ENCODE data around the gene GPR179.
A peak's percentile ranks its signal among the peaks of the same experiment; 100 is the strongest.
"Not testable (repeated sequence)": the region's sequence is repeated elsewhere in the genome, so short reads cannot be mapped to it uniquely, and the experiment has no call there.

Gene GPR179

DNA sequence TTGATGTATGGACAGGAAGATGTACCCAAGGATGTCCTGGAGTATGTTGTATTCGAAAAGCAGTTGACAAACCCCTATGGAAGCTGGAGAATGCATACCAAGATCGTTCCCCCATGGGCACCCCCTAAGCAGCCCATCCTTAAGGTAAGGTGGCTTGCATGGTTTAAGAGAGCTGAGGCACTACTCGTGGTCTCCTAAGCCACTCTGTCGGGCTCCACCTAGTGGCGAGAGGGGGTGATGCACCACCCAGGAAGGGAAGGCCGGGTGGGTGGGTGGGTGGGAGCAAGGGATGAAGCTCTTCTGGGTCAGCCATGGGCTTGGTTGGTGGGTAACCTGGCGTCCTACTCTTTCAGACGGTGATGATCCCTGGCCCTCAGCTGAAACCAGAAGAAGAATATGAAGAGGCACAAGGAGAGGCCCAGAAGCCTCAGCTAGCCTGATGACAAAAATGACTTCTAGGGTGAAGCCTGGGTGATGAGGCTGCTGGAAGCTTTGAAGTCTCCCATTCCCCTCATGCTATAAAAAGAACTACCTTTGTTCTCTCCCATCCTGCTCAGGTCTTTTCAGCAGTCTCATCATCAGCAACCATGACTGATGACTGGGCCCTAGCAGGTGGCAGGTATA is 21.5 kb downstream of the GPR179 start:
- DNase-seq (ENCODE audit: low read depth), result peak; percentile 47

DNA sequence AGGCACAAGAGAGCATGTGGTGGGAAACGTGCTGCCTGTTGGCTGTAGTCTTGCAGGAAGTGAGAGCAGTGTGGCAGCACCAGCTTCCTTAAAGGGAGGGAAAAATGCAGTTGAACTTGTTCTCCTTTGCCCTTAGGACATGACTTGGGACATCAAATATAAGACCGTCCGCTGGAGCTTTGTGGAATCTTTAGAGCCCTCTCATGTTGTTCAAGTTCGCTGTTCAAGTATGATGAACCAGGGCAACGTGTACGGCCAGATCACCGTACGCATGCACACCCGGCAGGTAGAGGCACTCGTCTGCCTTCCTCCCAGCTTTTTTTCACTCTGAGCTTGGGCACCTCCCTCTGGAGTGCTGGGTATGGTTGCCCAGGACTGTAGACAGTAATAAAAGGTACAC is 23.3 kb downstream of the GPR179 start:
- DNase-seq (ENCODE audit: low read depth), result no peak

DNA sequence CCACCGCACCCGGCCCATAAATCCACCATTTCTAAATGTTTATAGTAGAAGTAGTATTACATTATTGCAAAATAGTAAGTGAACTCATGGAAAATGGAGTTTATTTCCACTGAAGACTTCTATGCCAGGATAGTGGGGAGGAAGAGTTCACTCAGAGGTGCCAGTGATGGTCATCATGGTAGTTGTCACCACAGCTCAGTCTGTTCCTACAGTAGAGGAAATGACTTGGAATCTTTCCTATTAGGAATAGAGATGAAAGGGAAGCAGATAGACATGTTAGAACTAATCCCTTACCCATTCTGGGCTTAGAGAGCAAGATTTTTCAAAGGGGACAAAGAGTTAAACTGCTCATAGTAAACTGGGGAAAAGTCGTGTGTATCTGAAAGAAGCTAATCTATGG is 26.7 kb downstream of the GPR179 start:
- no peak for DNase-seq (ENCODE audit: low read depth)

GRCh38 chr17:38315497-38315896 is 28.3 kb downstream of the GPR179 start:
- DNase-seq (ENCODE audit: low read depth), result no peak

- DNase-seq (ENCODE audit: low read depth), result peak; percentile 94
These were observed 46.8 kb downstream of the GPR179 start, which contains the start of gene MRPL45 for GRCh38 chr17:38296834-38297517. MRPL45 (plus strand) TSS chr17:38297168; CDS start chr17:38297184, 16 bp downstream.

- DNase-seq (ENCODE audit: low read depth), result not testable (repeated sequence)
These were observed 48.0 kb downstream of the GPR179 start for GRCh38 chr17:38295602-38296365.

GRCh38 chr17:38289760-38290159 is 54.0 kb downstream of the GPR179 start:
- not testable (repeated sequence) for DNase-seq (ENCODE audit: low read depth)

DNA sequence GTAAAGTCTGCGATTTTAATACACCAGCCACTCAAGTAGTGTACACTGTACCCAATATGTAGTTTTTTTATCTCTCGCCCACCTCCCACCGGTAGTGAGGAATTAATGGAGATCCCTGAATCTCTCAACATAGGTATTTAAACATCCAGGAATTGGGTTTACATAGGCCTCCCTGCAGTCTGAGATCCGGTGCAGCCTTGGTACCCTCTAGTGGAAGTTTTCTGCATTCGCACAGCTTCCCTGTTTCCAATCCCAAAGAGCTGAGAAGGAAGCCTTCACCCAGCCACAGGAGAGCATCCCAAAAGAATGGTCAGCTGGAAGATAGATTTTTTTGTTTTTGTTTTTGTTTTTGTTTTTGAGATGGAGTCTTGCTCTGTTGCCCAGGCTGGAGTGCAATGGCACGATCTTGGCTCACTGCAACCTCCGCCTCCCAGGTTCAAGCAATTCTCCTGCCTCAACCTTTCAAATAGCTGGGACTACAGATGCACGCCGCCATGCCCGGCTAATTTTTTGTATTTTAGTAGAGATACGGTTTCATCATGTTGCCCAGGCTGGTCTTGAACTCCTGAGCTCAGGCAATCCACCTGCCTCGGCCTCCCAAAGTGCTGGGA is 55.4 kb downstream of the GPR179 start:
- not testable (repeated sequence) for DNase-seq (ENCODE audit: low read depth)

GRCh38 chr17:38286501-38287091 is 57.2 kb downstream of the GPR179 start:
- DNase-seq (ENCODE audit: low read depth), result not testable (repeated sequence)

DNA sequence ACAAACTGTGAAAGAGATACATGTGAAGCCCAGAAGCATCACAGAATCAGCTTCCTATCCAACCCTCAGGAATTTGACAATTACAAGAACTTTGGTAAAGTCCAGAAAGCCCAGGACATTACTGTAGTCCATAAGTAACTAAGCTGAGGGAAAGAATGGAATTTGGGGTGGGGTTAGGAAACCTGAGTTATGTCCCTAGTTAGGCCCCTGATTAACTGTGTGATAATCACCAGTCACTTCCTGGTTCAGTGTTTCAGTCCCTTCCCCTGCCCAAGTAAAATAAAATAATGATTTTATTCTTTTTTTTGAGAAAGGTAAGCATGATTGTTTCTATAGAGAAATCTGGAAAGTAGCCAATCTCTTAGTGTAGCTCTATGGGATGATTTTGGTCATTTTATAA is 57.8 kb downstream of the GPR179 start:
- DNase-seq (ENCODE audit: low read depth), result not testable (repeated sequence)
